ENCODE data around the gene DOCK4.

DNA sequence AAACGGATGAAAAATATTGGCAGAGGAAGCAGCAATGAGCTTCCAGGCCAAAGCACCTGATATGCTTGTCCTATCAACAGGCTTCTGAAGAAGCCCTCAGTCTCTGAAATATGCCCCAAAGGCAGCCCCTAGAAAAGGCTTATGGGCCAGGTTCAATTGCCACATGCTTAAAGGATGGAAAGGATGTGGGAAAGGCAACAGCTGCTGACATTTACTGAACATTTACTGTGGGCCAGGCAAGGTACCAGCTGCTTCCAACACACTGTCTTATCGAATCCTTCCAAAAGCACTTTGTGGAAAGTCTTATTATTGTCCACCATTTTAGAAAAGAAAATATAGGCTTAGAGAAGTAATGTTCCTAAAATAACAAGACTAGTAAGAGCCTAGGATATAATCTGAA is 56.5 kb downstream of the DOCK4 start:
- TF ChIP-seq, protein P1, sequence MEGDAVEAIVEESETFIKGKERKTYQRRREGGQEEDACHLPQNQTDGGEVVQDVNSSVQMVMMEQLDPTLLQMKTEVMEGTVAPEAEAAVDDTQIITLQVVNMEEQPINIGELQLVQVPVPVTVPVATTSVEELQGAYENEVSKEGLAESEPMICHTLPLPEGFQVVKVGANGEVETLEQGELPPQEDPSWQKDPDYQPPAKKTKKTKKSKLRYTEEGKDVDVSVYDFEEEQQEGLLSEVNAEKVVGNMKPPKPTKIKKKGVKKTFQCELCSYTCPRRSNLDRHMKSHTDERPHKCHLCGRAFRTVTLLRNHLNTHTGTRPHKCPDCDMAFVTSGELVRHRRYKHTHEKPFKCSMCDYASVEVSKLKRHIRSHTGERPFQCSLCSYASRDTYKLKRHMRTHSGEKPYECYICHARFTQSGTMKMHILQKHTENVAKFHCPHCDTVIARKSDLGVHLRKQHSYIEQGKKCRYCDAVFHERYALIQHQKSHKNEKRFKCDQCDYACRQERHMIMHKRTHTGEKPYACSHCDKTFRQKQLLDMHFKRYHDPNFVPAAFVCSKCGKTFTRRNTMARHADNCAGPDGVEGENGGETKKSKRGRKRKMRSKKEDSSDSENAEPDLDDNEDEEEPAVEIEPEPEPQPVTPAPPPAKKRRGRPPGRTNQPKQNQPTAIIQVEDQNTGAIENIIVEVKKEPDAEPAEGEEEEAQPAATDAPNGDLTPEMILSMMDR (conservative IDR thresholded peaks at IDR 0.05 in 1 of 2, IDR thresholded peaks at IDR 0.05 in 1 of 2; ENCODE audit: extremely low read depth in 1 of 2, insufficient read depth in 1 of 2, low read depth in 1 of 2, low read length in 2 of 2): no peak
- TF ChIP-seq EZH2 (IDR thresholded peaks at IDR 0.05; ENCODE audit: borderline replicate concordance, low read length): no peak

Measured in mammary epithelial cell (primary cell).